Measurements from ENCODE around the gene TBC1D19.

Gene TBC1D19

GRCh38 chr4:26804925-26805324 is 221.0 kb downstream of the TBC1D19 start:
- ATAC-seq: no peak
- TF ChIP-seq CSDC2 (CRISPR knock-in tag; IDR thresholded peaks at IDR 0.05): no peak
- TF ChIP-seq TCF4 (CRISPR knock-in tag; IDR thresholded peaks at IDR 0.05; ENCODE audit: borderline replicate concordance): no peak
- no peak for TF ChIP-seq OSR1 (CRISPR knock-in tag; IDR thresholded peaks at IDR 0.05)
- no peak for TF ChIP-seq ISL1 (CRISPR knock-in tag; IDR thresholded peaks at IDR 0.05)
- TF ChIP-seq TOX (CRISPR knock-in tag; IDR thresholded peaks at IDR 0.05; ENCODE audit: borderline replicate concordance): no peak
- TF ChIP-seq ZNF565 (CRISPR knock-in tag; conservative IDR thresholded peaks at IDR 0.05; ENCODE audit: low read depth): no peak
- TF ChIP-seq SNAI2 (CRISPR knock-in tag; IDR thresholded peaks at IDR 0.05): no peak
- TF ChIP-seq, protein P1, sequence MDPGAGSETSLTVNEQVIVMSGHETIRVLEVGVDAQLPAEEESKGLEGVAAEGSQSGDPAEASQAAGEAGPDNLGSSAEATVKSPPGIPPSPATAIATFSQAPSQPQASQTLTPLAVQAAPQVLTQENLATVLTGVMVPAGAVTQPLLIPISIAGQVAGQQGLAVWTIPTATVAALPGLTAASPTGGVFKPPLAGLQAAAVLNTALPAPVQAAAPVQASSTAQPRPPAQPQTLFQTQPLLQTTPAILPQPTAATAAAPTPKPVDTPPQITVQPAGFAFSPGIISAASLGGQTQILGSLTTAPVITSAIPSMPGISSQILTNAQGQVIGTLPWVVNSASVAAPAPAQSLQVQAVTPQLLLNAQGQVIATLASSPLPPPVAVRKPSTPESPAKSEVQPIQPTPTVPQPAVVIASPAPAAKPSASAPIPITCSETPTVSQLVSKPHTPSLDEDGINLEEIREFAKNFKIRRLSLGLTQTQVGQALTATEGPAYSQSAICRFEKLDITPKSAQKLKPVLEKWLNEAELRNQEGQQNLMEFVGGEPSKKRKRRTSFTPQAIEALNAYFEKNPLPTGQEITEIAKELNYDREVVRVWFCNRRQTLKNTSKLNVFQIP (CRISPR knock-in tag; IDR thresholded peaks at IDR 0.05; ENCODE audit: borderline replicate concordance, low read depth): no peak
- TF ChIP-seq ZFP30 (CRISPR knock-in tag; IDR thresholded peaks at IDR 0.05): no peak
- TF ChIP-seq, protein P2, sequence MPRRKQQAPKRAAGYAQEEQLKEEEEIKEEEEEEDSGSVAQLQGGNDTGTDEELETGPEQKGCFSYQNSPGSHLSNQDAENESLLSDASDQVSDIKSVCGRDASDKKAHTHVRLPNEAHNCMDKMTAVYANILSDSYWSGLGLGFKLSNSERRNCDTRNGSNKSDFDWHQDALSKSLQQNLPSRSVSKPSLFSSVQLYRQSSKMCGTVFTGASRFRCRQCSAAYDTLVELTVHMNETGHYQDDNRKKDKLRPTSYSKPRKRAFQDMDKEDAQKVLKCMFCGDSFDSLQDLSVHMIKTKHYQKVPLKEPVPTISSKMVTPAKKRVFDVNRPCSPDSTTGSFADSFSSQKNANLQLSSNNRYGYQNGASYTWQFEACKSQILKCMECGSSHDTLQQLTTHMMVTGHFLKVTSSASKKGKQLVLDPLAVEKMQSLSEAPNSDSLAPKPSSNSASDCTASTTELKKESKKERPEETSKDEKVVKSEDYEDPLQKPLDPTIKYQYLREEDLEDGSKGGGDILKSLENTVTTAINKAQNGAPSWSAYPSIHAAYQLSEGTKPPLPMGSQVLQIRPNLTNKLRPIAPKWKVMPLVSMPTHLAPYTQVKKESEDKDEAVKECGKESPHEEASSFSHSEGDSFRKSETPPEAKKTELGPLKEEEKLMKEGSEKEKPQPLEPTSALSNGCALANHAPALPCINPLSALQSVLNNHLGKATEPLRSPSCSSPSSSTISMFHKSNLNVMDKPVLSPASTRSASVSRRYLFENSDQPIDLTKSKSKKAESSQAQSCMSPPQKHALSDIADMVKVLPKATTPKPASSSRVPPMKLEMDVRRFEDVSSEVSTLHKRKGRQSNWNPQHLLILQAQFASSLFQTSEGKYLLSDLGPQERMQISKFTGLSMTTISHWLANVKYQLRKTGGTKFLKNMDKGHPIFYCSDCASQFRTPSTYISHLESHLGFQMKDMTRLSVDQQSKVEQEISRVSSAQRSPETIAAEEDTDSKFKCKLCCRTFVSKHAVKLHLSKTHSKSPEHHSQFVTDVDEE (CRISPR knock-in tag; IDR thresholded peaks at IDR 0.05): no peak
- no peak for TF ChIP-seq ZFP3 (CRISPR knock-in tag; IDR thresholded peaks at IDR 0.05)
- no peak for TF ChIP-seq BACH2 (CRISPR knock-in tag; IDR thresholded peaks at IDR 0.05; ENCODE audit: borderline replicate concordance)
- TF ChIP-seq, protein P3, sequence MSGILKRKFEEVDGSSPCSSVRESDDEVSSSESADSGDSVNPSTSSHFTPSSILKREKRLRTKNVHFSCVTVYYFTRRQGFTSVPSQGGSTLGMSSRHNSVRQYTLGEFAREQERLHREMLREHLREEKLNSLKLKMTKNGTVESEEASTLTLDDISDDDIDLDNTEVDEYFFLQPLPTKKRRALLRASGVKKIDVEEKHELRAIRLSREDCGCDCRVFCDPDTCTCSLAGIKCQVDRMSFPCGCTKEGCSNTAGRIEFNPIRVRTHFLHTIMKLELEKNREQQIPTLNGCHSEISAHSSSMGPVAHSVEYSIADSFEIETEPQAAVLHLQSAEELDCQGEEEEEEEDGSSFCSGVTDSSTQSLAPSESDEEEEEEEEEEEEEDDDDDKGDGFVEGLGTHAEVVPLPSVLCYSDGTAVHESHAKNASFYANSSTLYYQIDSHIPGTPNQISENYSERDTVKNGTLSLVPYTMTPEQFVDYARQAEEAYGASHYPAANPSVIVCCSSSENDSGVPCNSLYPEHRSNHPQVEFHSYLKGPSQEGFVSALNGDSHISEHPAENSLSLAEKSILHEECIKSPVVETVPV (CRISPR knock-in tag; IDR thresholded peaks at IDR 0.05): no peak
- no peak for TF ChIP-seq ARNTL (CRISPR knock-in tag; IDR thresholded peaks at IDR 0.05; ENCODE audit: borderline replicate concordance, low read depth)
- no peak for TF ChIP-seq GLIS3 (CRISPR knock-in tag; IDR thresholded peaks at IDR 0.05)
- TF ChIP-seq PATZ1 (CRISPR knock-in tag; IDR thresholded peaks at IDR 0.05; ENCODE audit: borderline replicate concordance): no peak
